KMS-11 (cell line): ENCODE data around the gene SUGCT.

Source experiments
- H2AFZ ChIP-seq: fragments of 200-600 bp; sonication (generic); 2 replicates; pipeline ENCODE4 v1.6.1; 2016; ENCODE audit warnings: antibody characterized with exemption, mixed run types, low read depth
- H3K27ac ChIP-seq: fragments of 200-600 bp; sonication (generic); 2 replicates; pipeline ENCODE4 v1.6.1; 2016; ENCODE audit warnings: mild to moderate bottlenecking, mixed run types
- H3K27me3 ChIP-seq: fragments of 200-600 bp; sonication (generic); 2 replicates; pipeline ENCODE4 v1.6.1; 2017; ENCODE audit warnings: mild to moderate bottlenecking, low read depth, mixed run types, moderate library complexity; ENCODE audit not compliant: insufficient read depth
- H3K36me3 ChIP-seq: fragments of 200-600 bp; sonication (generic); 2 replicates; pipeline ENCODE4 v1.6.1; 2017; ENCODE audit warnings: mild to moderate bottlenecking, mixed run types; ENCODE audit not compliant: insufficient read depth
- H3K4me1 ChIP-seq: fragments of 200-600 bp; sonication (generic); 2 replicates; pipeline ENCODE4 v1.6.1; 2016; ENCODE audit warnings: mild to moderate bottlenecking, low read depth, mixed run types; ENCODE audit not compliant: poor library complexity, severe bottlenecking
- H3K4me2 ChIP-seq: fragments of 200-600 bp; sonication (generic); 2 replicates; pipeline ENCODE4 v1.7.0; 2016; ENCODE audit warnings: mild to moderate bottlenecking, mixed run types
- H3K4me3 ChIP-seq: fragments of 200-600 bp; sonication (generic); IDR thresholded peaks from 2 replicates; pipeline ENCODE4 v1.6.1; 2017; ENCODE audit warnings: low read depth, low read length, mixed read lengths; ENCODE audit not compliant: insufficient read depth
- H3K79me2 ChIP-seq: fragments of 200-600 bp; sonication (generic); 2 replicates; pipeline ENCODE4 v1.6.1; 2016; ENCODE audit warnings: low read depth, mixed run types; ENCODE audit not compliant: insufficient read depth
- H3K9ac ChIP-seq: fragments of 200-600 bp; sonication (generic); 2 replicates; pipeline ENCODE4 v1.6.1; 2016; ENCODE audit warnings: mild to moderate bottlenecking, mixed run types
- H4K20me1 ChIP-seq: fragments of 200-600 bp; sonication (generic); 2 replicates; pipeline ENCODE4 v1.6.1; 2016; ENCODE audit warnings: mild to moderate bottlenecking, mixed run types; ENCODE audit not compliant: insufficient read depth
- CTCF ChIP-seq: fragments of 200-600 bp; sonication (generic); conservative IDR thresholded peaks from 2 replicates; pipeline ENCODE4 v1.6.1; 2017; ENCODE audit warnings: low read depth, mild to moderate bottlenecking, antibody characterized with exemption, low read length, moderate library complexity, mixed read lengths

SUGCT gene

GRCh38 chr7:40425696-40426095 is 290.9 kb downstream of the SUGCT start:
- Histone ChIP-seq H4K20me1 (no peaks in the 10 kb centered on the region), H3K4me1 (peaks cover 4% of the 10 kb centered on the region), H3K79me2 (no peaks in the 10 kb centered on the region), H3K4me3 (no peak overlapping the region), H3K4me2 (no peak overlapping the region), H3K9ac (no peak overlapping the region), H3K27ac (no peak overlapping the region), H3K36me3 (no peaks in the 10 kb centered on the region), H2AFZ (no peak overlapping the region), H3K27me3 (no peaks in the 10 kb centered on the region)
- TF ChIP-seq CTCF, result no peak

- Histone ChIP-seq H3K27ac (no peak overlapping the region), H3K4me3 (no peak overlapping the region), H3K36me3 (no peaks in the 10 kb centered on the region), H3K4me1 (no peaks in the 10 kb centered on the region), H4K20me1 (no peaks in the 10 kb centered on the region), H2AFZ (no peak overlapping the region), H3K9ac (no peak overlapping the region), H3K79me2 (no peaks in the 10 kb centered on the region), H3K27me3 (no peaks in the 10 kb centered on the region), H3K4me2 (no peak overlapping the region)
- TF ChIP-seq CTCF, result no peak
Measured at GRCh38 chr7:40428421-40428820, 293.6 kb downstream of the SUGCT start.

- Histone ChIP-seq H3K4me2 (no peak overlapping the region), H3K36me3 (no peaks in the 10 kb centered on the region), H3K9ac (no peak overlapping the region), H3K79me2 (no peaks in the 10 kb centered on the region), H3K27ac (no peak overlapping the region), H2AFZ (no peak overlapping the region), H3K4me1 (no peaks in the 10 kb centered on the region), H3K27me3 (no peaks in the 10 kb centered on the region), H4K20me1 (no peaks in the 10 kb centered on the region), H3K4me3 (no peak overlapping the region)
- TF ChIP-seq CTCF, result no peak
Measured at GRCh38 chr7:40429826-40430225, 295.0 kb downstream of the SUGCT start.

GRCh38 chr7:40432046-40432445 is 297.2 kb downstream of the SUGCT start:
- Histone ChIP-seq H2AFZ (no peak overlapping the region), H3K79me2 (no peaks in the 10 kb centered on the region)
- no peak for TF ChIP-seq CTCF

More at GRCh38 chr7:40432046-40432445, 297.2 kb downstream of the SUGCT start:
- Histone ChIP-seq H3K27me3 (no peaks in the 10 kb centered on the region), H3K4me2 (no peak overlapping the region), H3K27ac (no peak overlapping the region), H4K20me1 (no peaks in the 10 kb centered on the region), H3K36me3 (no peaks in the 10 kb centered on the region), H3K4me1 (no peaks in the 10 kb centered on the region), H3K4me3 (no peak overlapping the region), H3K9ac (no peak overlapping the region)
